HL-60 (cell line): Measurements from ENCODE around the gene KCNQ1.

Experiments
- CTCF ChIP-seq: IDR thresholded peaks from one replicate; pipeline ENCODE4 v1.5.1; 2011; ENCODE audit warnings: low read length, control low read depth, inconsistent platforms; ENCODE audit not compliant: insufficient read depth
- POLR2AphosphoS5 ChIP-seq: IDR thresholded peaks from 2 replicates; pipeline ENCODE4 v1.6.1; 2012; ENCODE audit warnings: low read depth
- REST ChIP-seq: IDR thresholded peaks from 2 replicates; pipeline ENCODE4 v1.6.1; 2012; ENCODE audit warnings: low read depth; ENCODE audit not compliant: insufficient replicate concordance
- SPI1 ChIP-seq: IDR thresholded peaks from 2 replicates; pipeline ENCODE4 v1.6.1; 2012; ENCODE audit warnings: low read depth, mild to moderate bottlenecking, borderline replicate concordance

- no peak for TF ChIP-seq POLR2AphosphoS5
- no peak for TF ChIP-seq CTCF
- no peak for TF ChIP-seq REST
- TF ChIP-seq SPI1: no peak
These were observed 27.8 kb downstream of the KCNQ1 start for GRCh38 chr11:2472428-2473186.
